WTC11 (cell line): ENCODE measurements around the gene ERCC6. TPM values are rescaled to one million over a fixed set of nuclear protein-coding genes. Genes with fewer than 3 reads are reported as not detected.

Experiments used
- ATAC-seq: fragments of 200-7000 bp; cut with Tn5 transposase; 2 replicates; pipeline ENCODE4 v1.10.0; 2021; ENCODE audit warnings: mild to moderate bottlenecking, moderate library complexity
- CTCF ChIA-PET: fragments of 300-600 bp; sonication (Branson Sonifier 250); formaldehyde crosslinking; loops from one replicate; lab custom pipeline; 2021; ENCODE audit warnings: antibody characterized with exemption; lab: Charles Lee
- POLR2A ChIA-PET: fragments of 350-600 bp; sonication (Branson Sonifier 250); formaldehyde crosslinking; loops from one replicate; lab custom pipeline; 2021; ENCODE audit warnings: antibody characterized with exemption; lab: Charles Lee
- DNase-seq: peaks from one replicate; pipeline ENCODE4 v3.0.0; 2021; ENCODE audit warnings: low spot score
- H3K27ac Mint-ChIP-seq: 2 replicates; pipeline ENCODE4 v1.8.0; 2021; ENCODE audit warnings: mixed read lengths
- H3K27me3 Mint-ChIP-seq: 2 replicates; pipeline ENCODE4 v1.8.0; 2021; ENCODE audit warnings: low read depth, mild to moderate bottlenecking, moderate library complexity, mixed read lengths
- H3K36me3 Mint-ChIP-seq: 2 replicates; pipeline ENCODE4 v1.8.0; 2021; ENCODE audit warnings: mixed read lengths
- H3K4me1 Mint-ChIP-seq: 2 replicates; pipeline ENCODE4 v1.8.0; 2022; ENCODE audit warnings: mixed read lengths
- H3K4me3 Mint-ChIP-seq: 2 replicates; pipeline ENCODE4 v1.8.0; 2021; ENCODE audit warnings: mild to moderate bottlenecking, moderate library complexity, mixed read lengths
- H3K9me3 Mint-ChIP-seq: 2 replicates; pipeline ENCODE4 v1.8.0; 2021; ENCODE audit warnings: mixed read lengths
- CTCF ChIP-seq: fragments of 200-600 bp; IDR thresholded peaks from 2 replicates; pipeline ENCODE4 v1.8.0; 2022; ENCODE audit warnings: antibody characterized with exemption
- ELF4 ChIP-seq: sonication (generic); formaldehyde crosslinking; IDR thresholded peaks from 2 replicates; pipeline ENCODE4 v1.8.1; 2022; ENCODE audit warnings: low read depth, mild to moderate bottlenecking, moderate library complexity, missing genetic modification reagents
- EMX1 ChIP-seq: fragments of 250-450 bp; sonication (Bioruptor Pico); IDR thresholded peaks from 2 replicates; pipeline ENCODE4 v1.8.0; 2021; ENCODE audit warnings: mild to moderate bottlenecking
- GRHL2 ChIP-seq: fragments of 250-450 bp; sonication (Bioruptor Pico); IDR thresholded peaks from 2 replicates; pipeline ENCODE4 v1.8.0; 2022; ENCODE audit warnings: mild to moderate bottlenecking, moderate library complexity; ENCODE audit not compliant: insufficient replicate concordance, severe bottlenecking
- GTF2I ChIP-seq: fragments of 250-450 bp; sonication (Bioruptor Pico); conservative IDR thresholded peaks from 2 replicates; pipeline ENCODE4 v1.4.0; 2021; ENCODE audit warnings: mild to moderate bottlenecking
- IRF1 ChIP-seq: sonication (generic); formaldehyde crosslinking; IDR thresholded peaks from 2 replicates; pipeline ENCODE4 v1.8.0; 2023; ENCODE audit warnings: missing genetic modification reagents
- IRF2 ChIP-seq: sonication (generic); formaldehyde crosslinking; IDR thresholded peaks from 2 replicates; pipeline ENCODE4 v1.8.0; 2022; ENCODE audit warnings: low read depth, missing genetic modification reagents, borderline replicate concordance
- MAX ChIP-seq: sonication (generic); formaldehyde crosslinking; IDR thresholded peaks from 2 replicates; pipeline ENCODE4 v1.8.0; 2022; ENCODE audit warnings: mild to moderate bottlenecking, missing genetic modification reagents
- NR2C2 ChIP-seq: sonication (generic); formaldehyde crosslinking; IDR thresholded peaks from 2 replicates; pipeline ENCODE4 v1.8.0; 2022; ENCODE audit warnings: mild to moderate bottlenecking, missing genetic modification reagents
- NR3C1 ChIP-seq: sonication (generic); formaldehyde crosslinking; conservative IDR thresholded peaks from 2 replicates; pipeline ENCODE4 v1.8.1; 2023; ENCODE audit warnings: low read depth, mild to moderate bottlenecking, missing genetic modification reagents
- ZNF232 ChIP-seq: sonication (generic); formaldehyde crosslinking; IDR thresholded peaks from 2 replicates; pipeline ENCODE4 v1.8.0; 2022; ENCODE audit warnings: mild to moderate bottlenecking, missing genetic modification reagents
- ZNF396 ChIP-seq: fragments of 250-450 bp; sonication (Bioruptor Pico); IDR thresholded peaks from 2 replicates; pipeline ENCODE4 v1.8.0; 2021; ENCODE audit warnings: mild to moderate bottlenecking, moderate library complexity, borderline replicate concordance
- total RNA-seq: library from RNA; stranded (reverse); gene quantifications from 3 replicates; pipeline ENCODE4 v1.2.3, GENCODE V29; 2021
- TF ChIP-seq, protein P1 (sequence below): fragments of 250-450 bp; sonication (Bioruptor Pico); IDR thresholded peaks from 2 replicates; pipeline ENCODE4 v1.8.0; 2021; ENCODE audit warnings: mild to moderate bottlenecking
- TF ChIP-seq, protein P2 (sequence below): sonication (generic); formaldehyde crosslinking; IDR thresholded peaks from 2 replicates; pipeline ENCODE4 v1.8.1; 2023; ENCODE audit warnings: mild to moderate bottlenecking, missing genetic modification reagents, moderate library complexity
- TF ChIP-seq, protein P3 (sequence below): sonication (generic); formaldehyde crosslinking; IDR thresholded peaks from 2 replicates; pipeline ENCODE4 v1.8.0; 2023; ENCODE audit warnings: missing genetic modification reagents, mild to moderate bottlenecking, borderline replicate concordance
- TF ChIP-seq, protein P4 (sequence below): sonication (generic); formaldehyde crosslinking; conservative IDR thresholded peaks from 2 replicates; pipeline ENCODE4 v1.8.1; 2023; ENCODE audit warnings: mild to moderate bottlenecking, low read depth, missing genetic modification reagents, moderate library complexity
- TF ChIP-seq, protein P5 (sequence below): sonication (generic); formaldehyde crosslinking; IDR thresholded peaks from 2 replicates; pipeline ENCODE4 v1.8.0; 2022; ENCODE audit warnings: mild to moderate bottlenecking, missing genetic modification reagents

Gene ERCC6
- total RNA-seq, 1 experiment from 2014 or later, result 10.9 TPM

DNA sequence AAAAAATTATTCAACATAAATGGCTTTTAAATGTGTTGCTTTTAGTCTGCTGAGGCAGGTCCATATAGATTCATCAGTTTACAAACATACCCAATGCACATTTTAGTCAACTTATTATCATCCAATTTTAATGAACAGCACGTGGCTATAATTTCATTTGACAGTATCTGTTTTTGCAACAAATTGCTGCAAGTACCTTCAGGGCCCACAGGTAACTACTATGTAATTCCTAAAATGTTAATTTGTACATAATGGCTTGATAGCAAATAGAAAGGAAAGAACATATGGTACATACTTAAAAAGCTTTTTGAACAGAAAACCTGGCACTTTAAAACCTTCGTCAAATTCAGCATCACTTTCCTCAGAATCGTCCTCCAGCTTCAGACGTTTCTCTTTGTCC lies 33.3 kb downstream of the ERCC6 start:
- CTCF ChIA-PET, result interaction anchor here (2.1 kb wide), 1 partner anchor 98 kb away, joined by 10 read pairs; no protein-coding TSS in a partner anchor

More for the DNA sequence above, 33.3 kb downstream of the ERCC6 start:
- Mint-ChIP-seq H3K4me1 (peaks cover 24% of the 10 kb centered on the region), H3K4me3 (no peak overlapping the region), H3K27ac (no peak overlapping the region), H3K36me3 (no peaks in the 10 kb centered on the region), H3K9me3 (no peaks in the 10 kb centered on the region), H3K27me3 (no peaks in the 10 kb centered on the region)
- ATAC-seq, result no peak
- DNase-seq, result no peak
- POLR2A ChIA-PET, result no interaction called here
- no peak for TF ChIP-seq NR3C1 (CRISPR knock-in tag)
- TF ChIP-seq GTF2I (CRISPR knock-in tag), result no peak
- TF ChIP-seq, protein P1, sequence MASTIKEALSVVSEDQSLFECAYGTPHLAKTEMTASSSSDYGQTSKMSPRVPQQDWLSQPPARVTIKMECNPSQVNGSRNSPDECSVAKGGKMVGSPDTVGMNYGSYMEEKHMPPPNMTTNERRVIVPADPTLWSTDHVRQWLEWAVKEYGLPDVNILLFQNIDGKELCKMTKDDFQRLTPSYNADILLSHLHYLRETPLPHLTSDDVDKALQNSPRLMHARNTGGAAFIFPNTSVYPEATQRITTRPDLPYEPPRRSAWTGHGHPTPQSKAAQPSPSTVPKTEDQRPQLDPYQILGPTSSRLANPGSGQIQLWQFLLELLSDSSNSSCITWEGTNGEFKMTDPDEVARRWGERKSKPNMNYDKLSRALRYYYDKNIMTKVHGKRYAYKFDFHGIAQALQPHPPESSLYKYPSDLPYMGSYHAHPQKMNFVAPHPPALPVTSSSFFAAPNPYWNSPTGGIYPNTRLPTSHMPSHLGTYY, result no peak
- no peak for TF ChIP-seq IRF2 (CRISPR knock-in tag)
- no peak for TF ChIP-seq NR2C2 (CRISPR knock-in tag)
- no peak for TF ChIP-seq MAX (CRISPR knock-in tag)
- TF ChIP-seq, protein P2, sequence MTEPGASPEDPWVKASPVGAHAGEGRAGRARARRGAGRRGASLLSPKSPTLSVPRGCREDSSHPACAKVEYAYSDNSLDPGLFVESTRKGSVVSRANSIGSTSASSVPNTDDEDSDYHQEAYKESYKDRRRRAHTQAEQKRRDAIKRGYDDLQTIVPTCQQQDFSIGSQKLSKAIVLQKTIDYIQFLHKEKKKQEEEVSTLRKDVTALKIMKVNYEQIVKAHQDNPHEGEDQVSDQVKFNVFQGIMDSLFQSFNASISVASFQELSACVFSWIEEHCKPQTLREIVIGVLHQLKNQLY (CRISPR knock-in tag), result no peak
- TF ChIP-seq CTCF, result no peak
- no peak for TF ChIP-seq IRF1 (CRISPR knock-in tag)
- no peak for TF ChIP-seq GRHL2 (CRISPR knock-in tag)
- TF ChIP-seq, protein P3, sequence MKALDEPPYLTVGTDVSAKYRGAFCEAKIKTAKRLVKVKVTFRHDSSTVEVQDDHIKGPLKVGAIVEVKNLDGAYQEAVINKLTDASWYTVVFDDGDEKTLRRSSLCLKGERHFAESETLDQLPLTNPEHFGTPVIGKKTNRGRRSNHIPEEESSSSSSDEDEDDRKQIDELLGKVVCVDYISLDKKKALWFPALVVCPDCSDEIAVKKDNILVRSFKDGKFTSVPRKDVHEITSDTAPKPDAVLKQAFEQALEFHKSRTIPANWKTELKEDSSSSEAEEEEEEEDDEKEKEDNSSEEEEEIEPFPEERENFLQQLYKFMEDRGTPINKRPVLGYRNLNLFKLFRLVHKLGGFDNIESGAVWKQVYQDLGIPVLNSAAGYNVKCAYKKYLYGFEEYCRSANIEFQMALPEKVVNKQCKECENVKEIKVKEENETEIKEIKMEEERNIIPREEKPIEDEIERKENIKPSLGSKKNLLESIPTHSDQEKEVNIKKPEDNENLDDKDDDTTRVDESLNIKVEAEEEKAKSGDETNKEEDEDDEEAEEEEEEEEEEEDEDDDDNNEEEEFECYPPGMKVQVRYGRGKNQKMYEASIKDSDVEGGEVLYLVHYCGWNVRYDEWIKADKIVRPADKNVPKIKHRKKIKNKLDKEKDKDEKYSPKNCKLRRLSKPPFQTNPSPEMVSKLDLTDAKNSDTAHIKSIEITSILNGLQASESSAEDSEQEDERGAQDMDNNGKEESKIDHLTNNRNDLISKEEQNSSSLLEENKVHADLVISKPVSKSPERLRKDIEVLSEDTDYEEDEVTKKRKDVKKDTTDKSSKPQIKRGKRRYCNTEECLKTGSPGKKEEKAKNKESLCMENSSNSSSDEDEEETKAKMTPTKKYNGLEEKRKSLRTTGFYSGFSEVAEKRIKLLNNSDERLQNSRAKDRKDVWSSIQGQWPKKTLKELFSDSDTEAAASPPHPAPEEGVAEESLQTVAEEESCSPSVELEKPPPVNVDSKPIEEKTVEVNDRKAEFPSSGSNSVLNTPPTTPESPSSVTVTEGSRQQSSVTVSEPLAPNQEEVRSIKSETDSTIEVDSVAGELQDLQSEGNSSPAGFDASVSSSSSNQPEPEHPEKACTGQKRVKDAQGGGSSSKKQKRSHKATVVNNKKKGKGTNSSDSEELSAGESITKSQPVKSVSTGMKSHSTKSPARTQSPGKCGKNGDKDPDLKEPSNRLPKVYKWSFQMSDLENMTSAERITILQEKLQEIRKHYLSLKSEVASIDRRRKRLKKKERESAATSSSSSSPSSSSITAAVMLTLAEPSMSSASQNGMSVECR, result no peak
- TF ChIP-seq ZNF396 (CRISPR knock-in tag), result no peak
- TF ChIP-seq ELF4 (CRISPR knock-in tag), result no peak
- TF ChIP-seq EMX1 (CRISPR knock-in tag), result no peak
- TF ChIP-seq ZNF232 (CRISPR knock-in tag), result no peak
- TF ChIP-seq, protein P4, sequence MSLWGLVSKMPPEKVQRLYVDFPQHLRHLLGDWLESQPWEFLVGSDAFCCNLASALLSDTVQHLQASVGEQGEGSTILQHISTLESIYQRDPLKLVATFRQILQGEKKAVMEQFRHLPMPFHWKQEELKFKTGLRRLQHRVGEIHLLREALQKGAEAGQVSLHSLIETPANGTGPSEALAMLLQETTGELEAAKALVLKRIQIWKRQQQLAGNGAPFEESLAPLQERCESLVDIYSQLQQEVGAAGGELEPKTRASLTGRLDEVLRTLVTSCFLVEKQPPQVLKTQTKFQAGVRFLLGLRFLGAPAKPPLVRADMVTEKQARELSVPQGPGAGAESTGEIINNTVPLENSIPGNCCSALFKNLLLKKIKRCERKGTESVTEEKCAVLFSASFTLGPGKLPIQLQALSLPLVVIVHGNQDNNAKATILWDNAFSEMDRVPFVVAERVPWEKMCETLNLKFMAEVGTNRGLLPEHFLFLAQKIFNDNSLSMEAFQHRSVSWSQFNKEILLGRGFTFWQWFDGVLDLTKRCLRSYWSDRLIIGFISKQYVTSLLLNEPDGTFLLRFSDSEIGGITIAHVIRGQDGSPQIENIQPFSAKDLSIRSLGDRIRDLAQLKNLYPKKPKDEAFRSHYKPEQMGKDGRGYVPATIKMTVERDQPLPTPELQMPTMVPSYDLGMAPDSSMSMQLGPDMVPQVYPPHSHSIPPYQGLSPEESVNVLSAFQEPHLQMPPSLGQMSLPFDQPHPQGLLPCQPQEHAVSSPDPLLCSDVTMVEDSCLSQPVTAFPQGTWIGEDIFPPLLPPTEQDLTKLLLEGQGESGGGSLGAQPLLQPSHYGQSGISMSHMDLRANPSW (CRISPR knock-in tag), result no peak
- TF ChIP-seq, protein P5, sequence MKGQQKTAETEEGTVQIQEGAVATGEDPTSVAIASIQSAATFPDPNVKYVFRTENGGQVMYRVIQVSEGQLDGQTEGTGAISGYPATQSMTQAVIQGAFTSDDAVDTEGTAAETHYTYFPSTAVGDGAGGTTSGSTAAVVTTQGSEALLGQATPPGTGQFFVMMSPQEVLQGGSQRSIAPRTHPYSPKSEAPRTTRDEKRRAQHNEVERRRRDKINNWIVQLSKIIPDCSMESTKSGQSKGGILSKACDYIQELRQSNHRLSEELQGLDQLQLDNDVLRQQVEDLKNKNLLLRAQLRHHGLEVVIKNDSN (CRISPR knock-in tag), result no peak
